GM12878 (cell line): ENCODE results near the gene HAPSTR1. TPM values are rescaled to one million over a fixed set of nuclear protein-coding genes. Genes with fewer than 3 reads are reported as not detected.

ENCODE experiments used
- ATAC-seq: fragments of 200-7000 bp; cut with Tn5 transposase; 3 replicates; pipeline ENCODE4 v1.9.1; 2020; ENCODE audit warnings: mild to moderate bottlenecking, moderate library complexity
- BruUV-seq: library from RNA; stranded (reverse); fragments of 400-500 nt; replicated peaks from 2 replicates; lab custom pipeline; 2021; lab: Mats Ljungman, UMichigan
- CTCF ChIA-PET: fragments of 300-600 bp; sonication (Branson Sonifier 250); formaldehyde crosslinking; extraction: SDS; loops from one replicate; lab custom pipeline; 2021; ENCODE audit warnings: inconsistent platforms; lab: Yijun Ruan, JAX
- POLR2A ChIA-PET: fragments of 350-600 bp; formaldehyde crosslinking; extraction: SDS; loops from one replicate; lab custom pipeline; 2021; ENCODE audit warnings: inconsistent platforms; lab: Charles Lee
- RAD21 ChIA-PET: fragments of 300-600 bp; sonication (Branson Sonifier 250); formaldehyde crosslinking; loops from one replicate; lab custom pipeline; 2023; ENCODE audit warnings: antibody characterized with exemption; ENCODE audit not compliant: unreplicated experiment; lab: Charles Lee
- SMC1A ChIA-PET: fragments of 300-600 bp; sonication (Branson Sonifier 250); formaldehyde crosslinking; loops from one replicate; lab custom pipeline; 2023; ENCODE audit not compliant: unreplicated experiment, uncharacterized antibody; lab: Charles Lee
- DNase-seq: peaks from one replicate; pipeline ENCODE4 v3.0.0-alpha.2; 2011; ENCODE audit warnings: low read depth, low spot score
- FAIRE-seq: peaks from 3 replicates; lab custom pipeline; 2011; peaks lifted over from hg19 to GRCh38; lab: Jason Lieb, UNC
- H2AFZ ChIP-seq: 2 replicates; pipeline ENCODE4 v1.6.0; 2011; ENCODE audit warnings: low read depth, low read length, control low read depth; ENCODE audit not compliant: control insufficient read depth
- H3K27ac ChIP-seq: 2 replicates; pipeline ENCODE4 v1.5.1; 2011; ENCODE audit warnings: control low read depth; ENCODE audit not compliant: control insufficient read depth, insufficient read depth
- H3K27me3 ChIP-seq, 2 experiments: replicated peaks in 1 of 2; 2 replicates each; pipeline versions ENCODE4 v1.6.0 to v1.6.1; 2011; ENCODE audit warnings: low read length in 1 of 2; ENCODE audit not compliant: control insufficient read depth in 2 of 2, insufficient read depth in 2 of 2
- H3K36me3 ChIP-seq, 2 experiments: 2 replicates each; pipeline ENCODE4 v1.5.1; 2011; ENCODE audit warnings: low read length in 1 of 2; ENCODE audit not compliant: control insufficient read depth in 2 of 2, insufficient read depth in 2 of 2
- H3K4me1 ChIP-seq: 2 replicates; pipeline ENCODE4 v1.6.1; 2011; ENCODE audit warnings: mild to moderate bottlenecking, low read length, moderate library complexity, mixed read lengths; ENCODE audit not compliant: control insufficient read depth, insufficient read depth
- H3K4me2 ChIP-seq: 2 replicates; pipeline ENCODE4 v1.6.0; 2011; ENCODE audit warnings: control low read depth; ENCODE audit not compliant: control insufficient read depth, insufficient read depth
- H3K4me3 ChIP-seq: fragments of 200-600 bp; sonication (generic); 2 replicates; pipeline ENCODE4 v1.5.1; 2016
- H3K79me2 ChIP-seq: 2 replicates; pipeline ENCODE4 v1.6.0; 2011; ENCODE audit warnings: low read length; ENCODE audit not compliant: control insufficient read depth, insufficient read depth
- H3K9ac ChIP-seq: 2 replicates; pipeline ENCODE4 v1.8.0; 2011; ENCODE audit warnings: low read length, control low read depth, mixed read lengths; ENCODE audit not compliant: control insufficient read depth, insufficient read depth
- H3K9me3 ChIP-seq: replicated peaks from 3 replicates; pipeline ENCODE4 v1.5.1; 2011; ENCODE audit warnings: mild to moderate bottlenecking, low read length; ENCODE audit not compliant: control insufficient read depth, insufficient read depth
- H4K20me1 ChIP-seq: 2 replicates; pipeline ENCODE4 v1.6.0; 2011; ENCODE audit not compliant: control insufficient read depth, insufficient read depth
- BHLHE40 ChIP-seq, 2 experiments: fragments of 450-650 bp in 1 of 2; IDR thresholded peaks; 2 replicates each; pipeline ENCODE4 v1.6.1; 2011 to 2017; ENCODE audit warnings: low read depth in 2 of 2, borderline replicate concordance in 1 of 2, improper control_type of control experiment in 1 of 2, low read length in 1 of 2, mild to moderate bottlenecking in 1 of 2
- CHD2 ChIP-seq: IDR thresholded peaks from 2 replicates; pipeline ENCODE4 v1.6.1; 2011; ENCODE audit warnings: low read depth, low read length, improper control_type of control experiment, borderline replicate concordance
- GABPA ChIP-seq: IDR thresholded peaks from 2 replicates; pipeline ENCODE4 v1.6.1; 2014; ENCODE audit warnings: antibody characterized with exemption, low read depth, mild to moderate bottlenecking, inconsistent platforms
- GATAD2B ChIP-seq: fragments of 450-650 bp; conservative IDR thresholded peaks from 2 replicates; pipeline ENCODE4 v1.6.1; 2017; ENCODE audit warnings: low read depth, mild to moderate bottlenecking, moderate library complexity
- JUNB ChIP-seq: IDR thresholded peaks from 2 replicates; pipeline ENCODE4 v1.6.1; 2016; ENCODE audit warnings: antibody characterized with exemption, mild to moderate bottlenecking
- LARP7 ChIP-seq: fragments of 450-650 bp; IDR thresholded peaks from 2 replicates; pipeline ENCODE4 v1.6.1; 2017; ENCODE audit warnings: mild to moderate bottlenecking
- NFYB ChIP-seq: IDR thresholded peaks from 2 replicates; pipeline ENCODE4 v1.6.1; 2011; ENCODE audit warnings: low read depth, mild to moderate bottlenecking, low read length, improper control_type of control experiment, moderate library complexity; ENCODE audit not compliant: insufficient read depth
- PAX8 ChIP-seq: fragments of 450-650 bp; IDR thresholded peaks from 2 replicates; pipeline ENCODE4 v1.6.1; 2017; ENCODE audit warnings: mild to moderate bottlenecking, moderate library complexity
- PML ChIP-seq: IDR thresholded peaks from 2 replicates; pipeline ENCODE4 v1.6.1; 2012; ENCODE audit warnings: low read length, inconsistent platforms
- POLR2AphosphoS5 ChIP-seq: IDR thresholded peaks from 2 replicates; pipeline ENCODE4 v1.6.1; 2011; ENCODE audit warnings: mild to moderate bottlenecking, low read length, inconsistent platforms
- TCF12 ChIP-seq: IDR thresholded peaks from 2 replicates; pipeline ENCODE4 v1.6.1; 2011; ENCODE audit warnings: low read depth, mild to moderate bottlenecking, low read length
- ZZZ3 ChIP-seq: IDR thresholded peaks from 2 replicates; pipeline ENCODE4 v1.6.1; 2011; ENCODE audit warnings: low read depth; ENCODE audit not compliant: control insufficient read depth, insufficient read length
- WGBS: methylation state at CpG from one replicate; pipeline ENCODE4 v1.1.6; 2016; ENCODE audit warnings: low lambda C conversion rate; ENCODE audit not compliant: insufficient replicate concordance, insufficient coverage; ENCODE audit errors: missing lambda C conversion rate; 5-methylcytosine and 5-hydroxymethylcytosine counted together
- in situ Hi-C: fragments of 300-500 bp; cut with MboI; formaldehyde crosslinking; loops from 9 replicates; pipeline ENCODE4 v1.14.3; 2018; ENCODE audit warnings: mixed read lengths
- intact Hi-C: fragments of 100-400 bp; cut with micrococcal nuclease; formaldehyde crosslinking; loops from one replicate; pipeline ENCODE4 v1.14.2; 2022; ENCODE audit not compliant: unreplicated experiment
- polyA plus RNA-seq, 11 experiments: library from polyadenylated mRNA; depleted of rRNA in 4 of 11; unstranded in 6 of 11; stranded (reverse) in 5 of 11; fragments of >200 nt; fragmentation: Nextera tagmentation in 4 of 11; fragmentation: Illumina TruSeq in 1 of 11; extraction: Ambion mirVana in 4 of 11; extraction: Trizol in 1 of 11; gene quantifications; 1 replicate in 1 of 11; 2 replicates in 10 of 11; pipeline versions ENCODE4 v1.2.1 to v1.2.3, GENCODE V29; 2011 to 2016; ENCODE audit warnings: inconsistent platforms in 2 of 11, missing spikeins in 2 of 11, low read depth in 1 of 11
- total RNA-seq, 4 experiments: library from RNA; depleted of rRNA in 3 of 4; stranded (reverse); fragments of >200 nt in 3 of 4; fragmentation: Illumina TruSeq in 1 of 4; extraction: Trizol in 1 of 4; gene quantifications; 2 replicates each; pipeline versions ENCODE4 v1.2.1 to v1.2.3, GENCODE V29; 2013 to 2021
- TF ChIP-seq, protein P1 (sequence below): fragments of 450-650 bp; IDR thresholded peaks from 2 replicates; pipeline ENCODE4 v1.6.1; 2017; ENCODE audit warnings: mild to moderate bottlenecking
- TF ChIP-seq, protein P2 (sequence below): fragments of 150-350 bp; IDR thresholded peaks from 2 replicates; pipeline ENCODE4 v1.6.1; 2014; ENCODE audit warnings: mild to moderate bottlenecking, low read depth, low read length
- TF ChIP-seq, protein P3 (sequence below): IDR thresholded peaks from 2 replicates; pipeline ENCODE4 v1.6.1; 2012; ENCODE audit warnings: low read depth, low read length, improper control_type of control experiment
- TF ChIP-seq, protein P4 (sequence below): fragments of 450-650 bp; IDR thresholded peaks from 2 replicates; pipeline ENCODE4 v1.6.1; 2017; ENCODE audit warnings: mild to moderate bottlenecking, low read depth, inconsistent platforms; ENCODE audit not compliant: poor library complexity, severe bottlenecking
- TF ChIP-seq, protein P5 (sequence below): IDR thresholded peaks from 2 replicates; pipeline ENCODE4 v1.6.1; 2011; ENCODE audit warnings: borderline replicate concordance, low read depth, mild to moderate bottlenecking, moderate library complexity, mixed read lengths, low read length; ENCODE audit not compliant: insufficient read depth; ENCODE audit errors: extremely low read length

Gene HAPSTR1
- total and polyA plus RNA-seq, 10 of the 15 experiments (the other 5 are each of a cell fraction or from before 2014, with no cell fraction given): 8.7 to 52.5 (median 23.1) TPM

DNA sequence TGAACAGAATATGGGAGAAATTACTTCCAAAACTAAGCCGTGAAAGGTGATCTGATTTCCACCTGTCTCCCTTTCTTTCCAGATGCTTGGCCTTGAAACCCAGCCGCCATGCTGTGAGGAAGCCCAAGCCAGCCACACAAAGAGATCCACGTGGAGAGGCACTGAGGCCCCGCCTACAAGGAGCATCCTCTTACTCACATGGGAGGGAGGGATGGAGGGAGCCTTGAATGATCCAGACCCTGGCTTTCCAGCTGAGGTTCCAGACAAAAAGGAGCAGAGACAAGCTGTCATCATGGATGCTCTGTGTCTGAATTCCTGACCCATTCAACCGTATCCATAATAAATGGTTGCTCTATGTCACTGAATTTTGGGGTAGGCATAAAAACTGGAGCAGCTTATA, 48.9 kb upstream of the HAPSTR1 start:
- H3K36me3 ChIP-seq: no peaks in the 10 kb centered on the region
- no peaks in the 10 kb centered on the region for H3K27me3 ChIP-seq
- peaks cover 2% of the 10 kb centered on the region; the same call in 2 of the 3 replicates for H3K9me3 ChIP-seq
- BruUV-seq: no TSS peak
- SMC1A ChIA-PET: no interaction called here
- CTCF ChIA-PET: no interaction called here
- POLR2A ChIA-PET: no interaction called here
- DNase-seq (no peak), ATAC-seq (no peak), FAIRE-seq (no peak)
- no peak overlapping the region for H3K4me2 ChIP-seq
- no peak overlapping the region for H3K4me3 ChIP-seq
- no peaks in the 10 kb centered on the region for H3K79me2 ChIP-seq
- H3K4me1 ChIP-seq: peaks cover 11% of the 10 kb centered on the region
- in situ Hi-C loops (no loop called here), intact Hi-C loops (no loop called here)
- WGBS: 18% methylated on average over 5 of the region's 5 CpGs
- H2AFZ ChIP-seq: no peak overlapping the region
- no peaks in the 10 kb centered on the region for H4K20me1 ChIP-seq
- no peak overlapping the region for H3K27ac ChIP-seq
- RAD21 ChIA-PET: no interaction called here
- no peak overlapping the region for H3K9ac ChIP-seq
- TF ChIP-seq ZZZ3: no peak
- TF ChIP-seq, protein P1, sequence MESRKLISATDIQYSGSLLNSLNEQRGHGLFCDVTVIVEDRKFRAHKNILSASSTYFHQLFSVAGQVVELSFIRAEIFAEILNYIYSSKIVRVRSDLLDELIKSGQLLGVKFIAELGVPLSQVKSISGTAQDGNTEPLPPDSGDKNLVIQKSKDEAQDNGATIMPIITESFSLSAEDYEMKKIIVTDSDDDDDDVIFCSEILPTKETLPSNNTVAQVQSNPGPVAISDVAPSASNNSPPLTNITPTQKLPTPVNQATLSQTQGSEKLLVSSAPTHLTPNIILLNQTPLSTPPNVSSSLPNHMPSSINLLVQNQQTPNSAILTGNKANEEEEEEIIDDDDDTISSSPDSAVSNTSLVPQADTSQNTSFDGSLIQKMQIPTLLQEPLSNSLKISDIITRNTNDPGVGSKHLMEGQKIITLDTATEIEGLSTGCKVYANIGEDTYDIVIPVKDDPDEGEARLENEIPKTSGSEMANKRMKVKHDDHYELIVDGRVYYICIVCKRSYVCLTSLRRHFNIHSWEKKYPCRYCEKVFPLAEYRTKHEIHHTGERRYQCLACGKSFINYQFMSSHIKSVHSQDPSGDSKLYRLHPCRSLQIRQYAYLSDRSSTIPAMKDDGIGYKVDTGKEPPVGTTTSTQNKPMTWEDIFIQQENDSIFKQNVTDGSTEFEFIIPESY: no peak
- TF ChIP-seq, protein P2, sequence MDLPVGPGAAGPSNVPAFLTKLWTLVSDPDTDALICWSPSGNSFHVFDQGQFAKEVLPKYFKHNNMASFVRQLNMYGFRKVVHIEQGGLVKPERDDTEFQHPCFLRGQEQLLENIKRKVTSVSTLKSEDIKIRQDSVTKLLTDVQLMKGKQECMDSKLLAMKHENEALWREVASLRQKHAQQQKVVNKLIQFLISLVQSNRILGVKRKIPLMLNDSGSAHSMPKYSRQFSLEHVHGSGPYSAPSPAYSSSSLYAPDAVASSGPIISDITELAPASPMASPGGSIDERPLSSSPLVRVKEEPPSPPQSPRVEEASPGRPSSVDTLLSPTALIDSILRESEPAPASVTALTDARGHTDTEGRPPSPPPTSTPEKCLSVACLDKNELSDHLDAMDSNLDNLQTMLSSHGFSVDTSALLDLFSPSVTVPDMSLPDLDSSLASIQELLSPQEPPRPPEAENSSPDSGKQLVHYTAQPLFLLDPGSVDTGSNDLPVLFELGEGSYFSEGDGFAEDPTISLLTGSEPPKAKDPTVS: no peak
- no peak for TF ChIP-seq POLR2AphosphoS5
- TF ChIP-seq, protein P3, sequence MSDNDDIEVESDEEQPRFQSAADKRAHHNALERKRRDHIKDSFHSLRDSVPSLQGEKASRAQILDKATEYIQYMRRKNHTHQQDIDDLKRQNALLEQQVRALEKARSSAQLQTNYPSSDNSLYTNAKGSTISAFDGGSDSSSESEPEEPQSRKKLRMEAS: no peak
- TF ChIP-seq, protein P4, sequence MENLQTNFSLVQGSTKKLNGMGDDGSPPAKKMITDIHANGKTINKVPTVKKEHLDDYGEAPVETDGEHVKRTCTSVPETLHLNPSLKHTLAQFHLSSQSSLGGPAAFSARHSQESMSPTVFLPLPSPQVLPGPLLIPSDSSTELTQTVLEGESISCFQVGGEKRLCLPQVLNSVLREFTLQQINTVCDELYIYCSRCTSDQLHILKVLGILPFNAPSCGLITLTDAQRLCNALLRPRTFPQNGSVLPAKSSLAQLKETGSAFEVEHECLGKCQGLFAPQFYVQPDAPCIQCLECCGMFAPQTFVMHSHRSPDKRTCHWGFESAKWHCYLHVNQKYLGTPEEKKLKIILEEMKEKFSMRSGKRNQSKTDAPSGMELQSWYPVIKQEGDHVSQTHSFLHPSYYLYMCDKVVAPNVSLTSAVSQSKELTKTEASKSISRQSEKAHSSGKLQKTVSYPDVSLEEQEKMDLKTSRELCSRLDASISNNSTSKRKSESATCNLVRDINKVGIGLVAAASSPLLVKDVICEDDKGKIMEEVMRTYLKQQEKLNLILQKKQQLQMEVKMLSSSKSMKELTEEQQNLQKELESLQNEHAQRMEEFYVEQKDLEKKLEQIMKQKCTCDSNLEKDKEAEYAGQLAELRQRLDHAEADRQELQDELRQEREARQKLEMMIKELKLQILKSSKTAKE: no peak
- TF ChIP-seq, protein P5, sequence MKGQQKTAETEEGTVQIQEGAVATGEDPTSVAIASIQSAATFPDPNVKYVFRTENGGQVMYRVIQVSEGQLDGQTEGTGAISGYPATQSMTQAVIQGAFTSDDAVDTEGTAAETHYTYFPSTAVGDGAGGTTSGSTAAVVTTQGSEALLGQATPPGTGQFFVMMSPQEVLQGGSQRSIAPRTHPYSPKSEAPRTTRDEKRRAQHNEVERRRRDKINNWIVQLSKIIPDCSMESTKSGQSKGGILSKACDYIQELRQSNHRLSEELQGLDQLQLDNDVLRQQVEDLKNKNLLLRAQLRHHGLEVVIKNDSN: no peak
- TF ChIP-seq JUNB: no peak
- TF ChIP-seq LARP7: no peak
- no peak for TF ChIP-seq PML
- TF ChIP-seq GATAD2B: no peak
- TF ChIP-seq CHD2: no peak
- TF ChIP-seq GABPA: no peak
- TF ChIP-seq PAX8: no peak
- no peak for TF ChIP-seq TCF12
- TF ChIP-seq NFYB: no peak
- no peak for TF ChIP-seq BHLHE40 (IDR thresholded peaks at IDR 0.05; ENCODE audit: borderline replicate concordance in 1 of 2, low read depth in 2 of 2, low read length in 1 of 2)
